GM12892 (cell line): ENCODE data around the gene PCDHA1. TPM values are rescaled to one million over a fixed set of nuclear protein-coding genes. Genes with fewer than 3 reads are reported as not detected.
"Not testable (repeated sequence)": the region's sequence is repeated elsewhere in the genome, so short reads cannot be mapped to it uniquely, and the experiment has no call there.

Experiments
- DNase-seq: peaks from one replicate; pipeline ENCODE4 v3.0.0; 2011; ENCODE audit not compliant: insufficient read length
- FAIRE-seq: peaks from 2 replicates; lab custom pipeline; 2011; peaks lifted over from hg19 to GRCh38; lab: Jason Lieb, UNC
- POLR2A ChIP-seq: IDR thresholded peaks from 2 replicates; pipeline ENCODE4 v1.6.1; 2011; ENCODE audit warnings: low read depth, low read length, control low read depth
- POLR2AphosphoS5 ChIP-seq: IDR thresholded peaks from 2 replicates; pipeline ENCODE4 v1.6.1; 2011; ENCODE audit warnings: low read depth, low read length, control low read depth
- TAF1 ChIP-seq: IDR thresholded peaks from 2 replicates; pipeline ENCODE4 v1.6.1; 2011; ENCODE audit warnings: low read depth, mild to moderate bottlenecking, control low read depth, low read length, borderline replicate concordance
- polyA plus RNA-seq: library from polyadenylated mRNA; unstranded; fragments of >200 nt; gene quantifications from one replicate; pipeline ENCODE4 v1.2.1, GENCODE V29; 2012; ENCODE audit warnings: missing spikeins, inconsistent platforms; ENCODE audit not compliant: missing spikeins

The PCDHA1 gene
- not detected for polyA plus RNA-seq

DNA sequence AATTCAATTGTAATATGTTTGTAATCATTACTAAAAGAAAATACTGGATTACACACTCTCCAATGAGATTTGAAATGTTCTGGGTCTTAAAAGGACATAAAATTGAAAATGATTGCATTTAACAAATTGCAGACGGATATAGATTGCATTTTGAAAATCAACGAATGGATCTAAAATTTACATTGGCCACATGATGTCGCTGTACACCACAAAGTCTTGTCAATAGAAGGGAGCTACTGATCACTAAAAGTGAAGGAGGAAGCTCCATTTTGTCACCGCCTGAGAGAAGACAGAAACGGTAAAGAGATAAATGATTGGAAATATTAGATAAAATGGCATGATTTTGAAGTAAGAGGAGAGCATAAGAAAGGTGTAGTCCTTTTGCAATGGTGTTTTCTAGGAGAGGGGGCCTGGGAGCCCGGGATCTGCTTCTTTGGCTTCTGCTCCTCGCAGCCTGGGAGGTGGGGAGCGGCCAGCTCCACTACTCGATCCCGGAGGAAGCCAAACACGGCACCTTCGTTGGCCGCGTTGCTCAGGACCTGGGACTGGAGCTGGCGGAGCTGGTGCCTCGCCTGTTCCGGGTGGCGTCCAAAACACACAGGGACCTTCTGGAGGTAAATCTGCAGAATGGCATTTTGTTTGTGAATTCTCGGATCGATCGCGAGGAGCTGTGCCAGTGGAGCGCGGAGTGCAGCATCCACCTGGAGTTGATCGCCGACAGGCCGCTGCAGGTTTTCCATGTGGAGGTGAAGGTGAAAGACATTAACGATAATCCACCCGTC, at the start of gene PCDHA1:
Gene PCDHA1 (plus strand): TSS at position 236 of the 782 bp plus-strand sequence.
- FAIRE-seq (no peak), DNase-seq (no peak)
- TF ChIP-seq POLR2A, result no peak
- no peak for TF ChIP-seq POLR2AphosphoS5
- no peak for TF ChIP-seq TAF1

DNA sequence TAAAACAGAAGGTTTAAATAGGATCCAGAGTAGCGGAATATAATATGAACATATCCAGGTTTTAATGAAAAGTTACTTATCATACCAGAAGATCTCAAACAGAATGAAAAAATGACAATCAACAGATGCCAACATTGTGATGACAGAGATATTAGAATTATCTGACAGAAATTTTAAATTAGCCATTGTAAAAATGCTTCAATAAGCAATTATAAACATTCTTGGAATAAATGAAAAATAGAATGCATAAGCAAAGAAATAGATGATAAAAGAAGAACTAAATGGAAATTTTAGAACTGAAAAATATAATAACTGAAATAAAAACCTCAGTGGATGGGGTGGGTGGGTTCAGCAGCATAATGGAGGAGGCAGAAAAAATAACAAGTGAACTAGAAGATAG, 48.5 kb upstream of the PCDHA1 start:
- DNase-seq (no peak), FAIRE-seq (no peak)
- TF ChIP-seq POLR2A (no peak), TAF1 (no peak), POLR2AphosphoS5 (no peak)

DNA sequence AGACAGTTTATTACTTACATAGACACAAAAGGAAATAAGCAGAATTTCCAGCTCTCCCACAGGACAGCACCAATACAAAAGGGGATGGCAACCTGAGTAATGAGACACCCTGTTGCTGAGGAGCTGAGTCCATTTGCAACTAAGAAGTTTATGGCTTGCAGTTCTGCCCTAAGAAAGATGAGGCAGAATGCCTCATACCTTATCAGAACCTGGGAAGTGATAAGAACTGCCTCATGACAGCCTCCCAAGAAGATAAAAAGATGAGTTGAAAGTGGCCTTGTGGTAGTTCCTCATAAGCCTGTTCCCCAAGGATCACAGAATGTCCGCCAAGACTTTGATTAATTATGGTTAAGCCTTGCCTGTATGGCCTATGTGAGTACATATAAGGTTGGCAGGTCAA, 44.0 kb upstream of the PCDHA1 start:
- DNase-seq (no peak), FAIRE-seq (no peak)
- TF ChIP-seq POLR2AphosphoS5 (no peak), POLR2A (no peak), TAF1 (no peak)

DNA sequence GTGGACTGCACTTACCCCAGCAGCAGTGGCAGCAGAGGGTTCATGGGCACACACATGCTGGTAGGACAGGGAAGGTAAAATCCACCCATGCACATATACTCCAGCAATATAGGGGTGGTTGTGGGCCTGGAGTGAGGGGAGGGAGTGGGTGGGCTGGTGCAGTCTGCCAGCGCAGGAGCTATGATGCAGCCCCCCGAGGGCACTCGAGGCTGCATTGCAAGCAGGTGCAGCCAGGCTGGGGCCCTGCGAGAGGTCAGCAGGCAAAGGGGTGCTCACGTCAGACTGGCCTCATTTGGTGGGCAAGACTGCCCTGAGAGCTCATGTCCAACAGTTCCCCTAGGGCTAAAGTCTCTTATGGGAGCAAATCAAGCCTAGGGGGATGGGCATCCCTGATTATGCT, 32.4 kb upstream of the PCDHA1 start:
- DNase-seq (no peak), FAIRE-seq (no peak)
- TF ChIP-seq POLR2A (no peak), POLR2AphosphoS5 (no peak), TAF1 (no peak)

DNA sequence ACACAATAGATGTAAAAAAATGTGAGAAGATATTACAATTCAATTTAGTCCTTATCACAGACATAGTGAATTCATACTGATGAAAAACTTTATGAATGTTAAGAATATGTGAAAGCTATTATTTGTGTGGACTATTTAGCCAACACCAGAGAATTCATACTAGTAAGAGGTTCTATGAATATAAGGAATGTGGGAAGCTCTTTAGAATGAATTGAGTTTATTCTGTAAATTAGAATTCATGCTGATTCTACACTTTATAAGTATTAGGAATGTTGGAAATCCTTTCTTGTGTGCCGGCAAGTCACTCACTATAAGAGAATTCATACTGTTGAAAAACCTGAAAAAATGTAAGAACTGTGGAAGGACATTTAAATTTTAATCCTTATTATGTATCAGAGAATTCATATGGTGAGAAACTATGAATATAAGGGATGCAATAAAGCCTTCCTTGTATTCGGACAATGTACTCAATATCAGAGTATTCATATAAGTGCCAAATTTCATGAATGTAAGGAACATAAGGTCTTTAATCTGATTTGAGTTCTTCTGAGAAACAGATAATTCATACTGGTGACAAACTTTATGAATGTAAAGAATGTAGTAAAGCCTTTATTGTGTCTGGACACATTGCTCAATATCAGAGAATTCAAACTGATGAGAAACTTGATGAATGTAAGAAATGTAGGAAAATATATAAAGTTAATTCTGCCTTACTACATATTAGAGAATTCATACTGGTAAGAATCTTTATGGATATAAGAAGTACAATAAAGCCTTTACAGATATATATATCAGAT, 21.6 kb upstream of the PCDHA1 start:
- FAIRE-seq (no peak), DNase-seq (no peak)
- no peak for TF ChIP-seq TAF1
- no peak for TF ChIP-seq POLR2AphosphoS5
- no peak for TF ChIP-seq POLR2A

DNA sequence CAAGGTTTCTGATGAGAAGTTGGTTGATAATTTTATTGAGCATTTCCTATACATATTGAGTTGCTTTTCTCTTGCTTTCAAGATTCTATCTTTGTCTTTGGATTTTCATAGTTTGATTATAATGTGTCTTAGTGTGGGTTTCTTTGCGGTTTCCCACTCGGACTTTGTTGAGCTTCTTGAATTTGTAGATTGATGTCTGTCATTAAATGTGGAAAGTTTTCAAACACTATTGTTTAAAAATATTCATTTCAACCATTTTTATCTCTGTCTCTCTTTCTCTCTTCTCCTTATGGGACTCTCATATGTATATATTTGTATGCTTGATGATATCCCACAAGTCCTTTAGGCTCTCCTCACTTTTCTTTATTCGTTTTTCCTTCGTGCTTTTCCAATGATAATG, 18.5 kb upstream of the PCDHA1 start:
- no peak for DNase-seq
- no peak for FAIRE-seq
- no peak for TF ChIP-seq POLR2AphosphoS5
- no peak for TF ChIP-seq TAF1
- no peak for TF ChIP-seq POLR2A

DNA sequence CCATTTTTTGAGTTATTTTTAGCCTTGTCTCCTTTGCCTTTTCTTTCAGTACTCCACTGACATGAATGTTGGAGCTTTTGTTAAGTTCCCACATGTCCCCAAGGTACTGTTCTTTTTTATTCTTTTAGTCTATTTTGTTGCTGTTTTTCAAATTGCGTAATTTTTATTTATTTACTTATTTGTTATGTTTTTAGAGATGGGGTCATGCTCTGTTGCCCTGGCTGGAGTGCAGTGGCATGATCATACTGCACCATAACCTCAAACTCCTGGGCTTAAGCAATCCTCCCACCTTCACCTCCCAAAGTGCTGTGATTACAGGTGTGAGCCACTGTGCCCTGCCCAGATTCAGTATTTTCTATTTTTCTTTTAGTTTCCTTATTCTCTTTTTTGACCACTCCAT, 5.4 kb upstream of the PCDHA1 start:
- no peak for FAIRE-seq
- no peak for DNase-seq
- TF ChIP-seq TAF1 (no peak), POLR2AphosphoS5 (no peak), POLR2A (no peak)

DNA sequence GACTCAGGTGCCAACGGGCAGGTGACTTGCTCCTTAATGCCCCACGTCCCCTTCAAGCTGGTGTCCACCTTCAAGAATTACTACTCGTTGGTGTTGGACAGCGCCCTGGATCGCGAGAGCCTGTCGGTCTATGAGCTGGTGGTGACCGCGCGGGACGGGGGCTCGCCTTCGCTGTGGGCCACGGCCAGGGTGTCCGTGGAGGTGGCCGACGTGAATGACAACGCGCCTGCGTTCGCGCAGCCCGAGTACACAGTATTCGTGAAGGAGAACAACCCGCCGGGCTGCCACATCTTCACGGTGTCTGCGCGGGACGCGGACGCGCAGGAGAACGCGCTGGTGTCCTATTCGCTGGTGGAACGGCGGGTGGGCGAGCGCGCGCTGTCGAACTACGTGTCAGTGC, 1.5 kb downstream of the PCDHA1 start:
- not testable (repeated sequence) for DNase-seq, FAIRE-seq

DNA sequence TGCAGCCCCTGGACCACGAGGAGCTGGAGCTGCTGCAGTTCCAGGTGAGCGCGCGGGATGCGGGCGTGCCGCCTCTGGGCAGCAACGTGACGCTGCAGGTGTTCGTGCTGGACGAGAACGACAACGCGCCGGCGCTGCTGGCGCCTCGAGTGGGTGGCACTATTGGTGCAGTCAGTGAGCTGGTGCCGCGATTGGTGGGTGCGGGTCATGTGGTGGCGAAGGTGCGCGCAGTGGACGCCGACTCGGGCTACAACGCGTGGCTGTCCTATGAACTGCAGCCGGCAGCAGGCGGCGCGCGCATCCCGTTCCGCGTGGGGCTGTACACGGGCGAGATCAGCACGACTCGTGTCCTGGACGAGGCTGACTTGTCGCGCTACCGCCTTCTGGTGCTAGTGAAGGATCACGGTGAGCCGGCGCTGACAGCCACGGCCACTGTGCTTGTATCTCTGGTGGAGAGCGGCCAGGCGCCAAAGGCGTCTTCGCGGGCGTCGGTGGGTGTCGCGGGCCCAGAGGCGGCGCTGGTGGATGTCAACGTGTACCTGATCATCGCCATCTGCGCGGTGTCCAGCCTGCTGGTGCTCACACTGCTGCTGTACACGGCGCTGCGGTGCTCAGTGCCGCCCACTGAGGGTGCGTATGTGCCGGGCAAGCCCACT, 2.0 kb downstream of the PCDHA1 start:
- not testable (repeated sequence) for FAIRE-seq, DNase-seq

DNA sequence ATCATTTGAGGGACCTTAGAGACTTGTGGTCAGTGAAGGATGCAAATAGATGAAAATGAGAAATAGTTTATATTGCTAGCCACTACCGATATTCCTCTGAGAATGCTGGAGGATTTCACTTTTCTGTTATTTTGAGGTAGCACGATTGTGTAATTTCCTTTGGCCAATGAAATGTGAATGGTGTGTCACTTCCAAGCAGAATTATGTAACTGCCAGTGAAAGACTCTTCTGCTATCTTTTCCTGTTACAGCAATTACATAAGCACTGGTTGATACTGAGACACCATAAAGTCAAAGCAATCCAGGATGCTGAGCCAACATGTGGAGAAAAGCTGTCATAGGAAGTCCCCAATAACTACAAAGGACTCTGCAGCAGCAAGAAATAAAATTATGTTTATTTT, 5.1 kb downstream of the PCDHA1 start:
- TF ChIP-seq TAF1 (no peak), POLR2A (no peak), POLR2AphosphoS5 (no peak)
- FAIRE-seq, result no peak
- DNase-seq, result no peak

DNA sequence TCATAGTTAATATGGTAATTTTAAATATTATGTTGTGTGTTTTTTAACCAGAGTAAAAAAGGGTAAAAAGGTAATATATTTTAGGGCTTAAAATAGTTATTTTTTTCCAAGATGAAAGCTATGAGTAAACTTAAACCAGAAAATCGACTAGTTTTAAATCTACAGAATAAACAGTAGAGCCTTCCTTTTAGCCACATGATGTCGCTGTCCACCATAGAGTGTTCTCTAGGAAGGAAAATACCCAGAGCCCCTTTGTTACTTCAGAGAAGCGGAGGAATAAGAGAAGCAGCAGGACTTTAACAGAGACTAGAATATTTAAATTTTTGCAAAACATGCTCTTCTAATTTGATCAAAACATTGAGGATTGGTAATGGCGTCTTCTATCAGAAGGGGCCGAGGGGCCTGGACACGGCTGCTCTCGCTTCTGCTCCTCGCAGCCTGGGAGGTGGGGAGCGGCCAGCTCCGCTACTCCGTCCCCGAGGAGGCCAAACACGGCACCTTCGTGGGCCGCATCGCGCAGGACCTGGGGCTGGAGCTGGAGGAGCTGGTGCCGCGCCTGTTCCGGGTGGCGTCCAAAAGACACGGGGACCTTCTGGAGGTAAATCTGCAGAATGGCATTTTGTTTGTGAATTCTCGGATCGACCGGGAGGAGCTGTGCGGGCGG, 8.8 kb downstream of the PCDHA1 start, which contains the start of gene PCDHA2:
Gene PCDHA2 (plus strand): TSS at position 258 of the 664 bp plus-strand sequence.
- DNase-seq, result no peak
- no peak for TF ChIP-seq TAF1
- TF ChIP-seq POLR2AphosphoS5, result no peak
- no peak for TF ChIP-seq POLR2A
- no peak for FAIRE-seq

DNA sequence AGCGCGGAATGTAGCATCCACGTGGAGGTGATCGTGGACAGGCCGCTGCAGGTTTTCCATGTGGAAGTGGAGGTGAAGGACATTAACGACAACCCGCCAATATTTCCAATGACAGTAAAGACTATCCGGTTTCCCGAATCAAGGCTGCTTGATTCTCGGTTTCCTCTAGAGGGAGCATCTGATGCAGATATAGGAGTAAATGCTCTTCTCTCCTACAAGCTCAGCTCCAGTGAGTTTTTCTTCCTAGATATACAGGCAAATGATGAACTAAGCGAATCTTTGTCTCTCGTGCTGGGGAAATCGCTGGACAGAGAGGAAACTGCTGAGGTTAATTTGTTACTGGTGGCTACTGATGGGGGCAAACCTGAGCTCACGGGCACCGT, 9.3 kb downstream of the PCDHA1 start:
- no peak for FAIRE-seq
- no peak for DNase-seq
- TF ChIP-seq POLR2A (no peak), TAF1 (no peak), POLR2AphosphoS5 (no peak)

DNA sequence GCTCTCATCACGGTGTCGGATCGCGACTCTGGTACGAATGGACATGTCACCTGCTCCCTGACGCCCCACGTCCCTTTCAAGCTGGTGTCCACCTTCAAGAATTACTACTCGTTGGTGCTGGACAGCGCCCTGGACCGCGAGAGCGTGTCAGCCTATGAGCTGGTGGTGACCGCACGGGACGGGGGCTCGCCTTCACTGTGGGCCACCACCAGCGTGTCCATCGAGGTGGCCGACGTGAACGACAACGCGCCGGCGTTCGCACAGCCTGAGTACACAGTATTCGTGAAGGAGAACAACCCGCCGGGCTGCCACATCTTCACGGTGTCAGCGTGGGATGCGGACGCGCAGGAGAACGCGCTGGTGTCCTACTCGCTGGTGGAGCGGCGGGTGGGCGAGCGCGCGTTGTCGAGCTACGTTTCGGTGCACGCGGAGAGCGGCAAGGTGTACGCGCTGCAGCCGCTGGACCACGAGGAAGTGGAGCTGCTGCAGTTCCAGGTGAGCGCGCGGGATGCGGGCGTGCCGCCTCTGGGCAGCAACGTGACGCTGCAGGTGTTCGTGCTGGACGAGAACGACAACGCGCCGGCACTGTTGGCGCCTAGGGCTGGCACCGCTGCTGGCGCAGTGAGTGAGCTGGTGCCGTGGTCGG, 10.3 kb downstream of the PCDHA1 start:
- DNase-seq, FAIRE-seq: not testable (repeated sequence)
